Colonic mucosa (tissue), 4 donors: Measurements from ENCODE around the gene FIGN. TPM values are rescaled to one million over a fixed set of nuclear protein-coding genes. Genes with fewer than 3 reads are reported as not detected.

ENCODE experiments used
- DNase-seq: peaks from one replicate; pipeline ENCODE4 v3.0.0-alpha.2; 2020
- H3K27ac ChIP-seq: fragments of 200-600 bp; one replicate; pipeline ENCODE4 v1.8.0; 2021
- H3K27me3 ChIP-seq: fragments of 200-600 bp; one replicate; pipeline ENCODE4 v1.8.0; 2021
- H3K36me3 ChIP-seq: fragments of 200-600 bp; one replicate; pipeline ENCODE4 v1.8.0; 2021
- H3K4me1 ChIP-seq: fragments of 200-600 bp; one replicate; pipeline ENCODE4 v1.8.0; 2021; ENCODE audit warnings: mild to moderate bottlenecking
- H3K4me3 ChIP-seq: fragments of 200-600 bp; one replicate; pipeline ENCODE4 v1.8.0; 2021
- H3K9ac ChIP-seq, 2 donors: one replicate each; pipeline ENCODE4 v1.7.0; 2013; ENCODE audit warnings: control low read depth in 2 of 2, low read depth in 2 of 2, low read length in 2 of 2
- H3K9me3 ChIP-seq: fragments of 200-600 bp; one replicate; pipeline ENCODE4 v1.8.0; 2021
- intact Hi-C: fragments of 100-400 bp; cut with DNase I; formaldehyde crosslinking; loops from one replicate; pipeline ENCODE4 v1.14.1; 2022
- total RNA-seq, 2 donors: library from RNA; stranded (reverse); fragmentation: NEBNext Ultra II Directional in 1 of 2; extraction: Animal tissue kit (Norgen Biotek cat#: 25700) in 1 of 2; gene quantifications; one replicate each; pipeline ENCODE4 v1.2.1, GENCODE V29; 2021
- TF ChIP-seq, protein P1 (sequence below): fragments of 200-600 bp; IDR thresholded peaks from one replicate; pipeline ENCODE4 v1.8.0; 2022; ENCODE audit warnings: antibody characterized with exemption, mild to moderate bottlenecking
- donor health status: healthy.
- donor health status: DM: no; HTN: no; CAD: no.
- donor health status: DM: no; HTN: no; CAD: no.

FIGN gene
- total RNA-seq, 2 donors from 2014 or later = 0.58 to 0.89 TPM

DNA sequence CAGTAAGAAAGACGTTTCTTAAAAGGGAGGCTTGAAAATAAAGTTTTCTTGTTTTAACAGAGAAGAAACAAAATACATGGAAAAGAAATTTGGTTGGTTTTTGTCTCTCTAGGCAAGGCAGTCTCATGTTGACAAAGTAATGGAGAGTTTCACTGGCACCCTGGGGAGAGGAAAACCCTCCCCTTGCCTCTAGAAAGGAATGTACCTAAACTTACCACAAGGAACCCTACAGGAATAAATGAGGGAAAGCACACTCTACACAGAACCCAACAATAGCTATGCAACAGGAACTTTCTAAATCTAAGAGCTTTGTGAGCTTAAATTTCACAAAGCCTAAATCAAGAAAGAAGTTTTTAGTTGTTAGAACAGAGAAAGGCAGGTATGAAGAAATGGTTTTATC lies 37.0 kb downstream of the FIGN start:
- no peaks in the 10 kb centered on the region for H3K36me3 ChIP-seq
- intact Hi-C loops = no loop called here
- no peak overlapping the region for H3K9ac ChIP-seq
- H3K27ac ChIP-seq = no peak overlapping the region
- no peaks in the 10 kb centered on the region for H3K27me3 ChIP-seq
- H3K9me3 ChIP-seq = no peaks in the 10 kb centered on the region
- no peaks in the 10 kb centered on the region for H3K4me1 ChIP-seq
- TF ChIP-seq, protein P1, sequence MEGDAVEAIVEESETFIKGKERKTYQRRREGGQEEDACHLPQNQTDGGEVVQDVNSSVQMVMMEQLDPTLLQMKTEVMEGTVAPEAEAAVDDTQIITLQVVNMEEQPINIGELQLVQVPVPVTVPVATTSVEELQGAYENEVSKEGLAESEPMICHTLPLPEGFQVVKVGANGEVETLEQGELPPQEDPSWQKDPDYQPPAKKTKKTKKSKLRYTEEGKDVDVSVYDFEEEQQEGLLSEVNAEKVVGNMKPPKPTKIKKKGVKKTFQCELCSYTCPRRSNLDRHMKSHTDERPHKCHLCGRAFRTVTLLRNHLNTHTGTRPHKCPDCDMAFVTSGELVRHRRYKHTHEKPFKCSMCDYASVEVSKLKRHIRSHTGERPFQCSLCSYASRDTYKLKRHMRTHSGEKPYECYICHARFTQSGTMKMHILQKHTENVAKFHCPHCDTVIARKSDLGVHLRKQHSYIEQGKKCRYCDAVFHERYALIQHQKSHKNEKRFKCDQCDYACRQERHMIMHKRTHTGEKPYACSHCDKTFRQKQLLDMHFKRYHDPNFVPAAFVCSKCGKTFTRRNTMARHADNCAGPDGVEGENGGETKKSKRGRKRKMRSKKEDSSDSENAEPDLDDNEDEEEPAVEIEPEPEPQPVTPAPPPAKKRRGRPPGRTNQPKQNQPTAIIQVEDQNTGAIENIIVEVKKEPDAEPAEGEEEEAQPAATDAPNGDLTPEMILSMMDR = no peak
- DNase-seq = no peak
- no peak overlapping the region for H3K4me3 ChIP-seq

DNA sequence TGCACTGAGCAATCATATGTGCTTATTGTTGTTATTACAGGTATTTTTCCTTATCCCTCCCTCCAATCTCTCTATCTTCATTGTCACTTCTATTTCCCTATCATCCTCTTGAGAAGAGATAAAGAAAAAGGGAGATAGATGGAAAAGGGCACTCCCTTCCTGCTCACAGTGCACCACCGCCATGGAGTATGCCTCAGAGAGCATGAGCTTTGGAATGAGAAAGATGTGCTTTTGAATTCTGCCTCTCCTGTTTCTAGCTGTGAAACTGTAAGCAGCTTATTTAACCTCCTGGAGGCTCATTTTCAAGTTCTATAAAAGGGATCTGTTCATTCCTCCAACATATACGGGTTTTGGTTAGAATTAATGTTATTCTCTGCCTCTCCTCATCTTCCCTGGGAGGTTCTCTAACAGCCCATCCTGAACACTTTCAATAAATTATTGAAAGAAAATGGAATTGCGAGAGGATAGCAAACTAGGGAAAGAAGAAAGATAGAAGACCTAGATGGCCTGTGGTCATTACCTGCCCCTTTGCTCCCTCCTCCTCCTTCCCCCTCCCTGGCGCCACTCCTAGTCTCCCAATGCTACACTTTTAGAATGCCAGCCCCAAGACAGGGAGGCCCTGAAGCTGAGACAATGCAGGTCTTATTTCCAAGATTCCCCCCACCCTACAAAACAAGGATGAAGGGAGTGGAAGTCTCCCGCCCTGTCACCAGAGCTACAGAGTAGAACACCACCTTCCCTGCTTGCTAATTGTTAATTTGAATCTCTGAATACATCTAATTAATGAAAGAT lies 37.8 kb downstream of the FIGN start:
- Histone ChIP-seq H3K9ac (no peak overlapping the region), H3K9me3 (no peaks in the 10 kb centered on the region), H3K27me3 (no peaks in the 10 kb centered on the region), H3K27ac (no peak overlapping the region), H3K36me3 (no peaks in the 10 kb centered on the region), H3K4me3 (no peak overlapping the region), H3K4me1 (no peaks in the 10 kb centered on the region)
- TF ChIP-seq, protein P1 = no peak
- intact Hi-C loops = no loop called here
- no peak for DNase-seq

DNA sequence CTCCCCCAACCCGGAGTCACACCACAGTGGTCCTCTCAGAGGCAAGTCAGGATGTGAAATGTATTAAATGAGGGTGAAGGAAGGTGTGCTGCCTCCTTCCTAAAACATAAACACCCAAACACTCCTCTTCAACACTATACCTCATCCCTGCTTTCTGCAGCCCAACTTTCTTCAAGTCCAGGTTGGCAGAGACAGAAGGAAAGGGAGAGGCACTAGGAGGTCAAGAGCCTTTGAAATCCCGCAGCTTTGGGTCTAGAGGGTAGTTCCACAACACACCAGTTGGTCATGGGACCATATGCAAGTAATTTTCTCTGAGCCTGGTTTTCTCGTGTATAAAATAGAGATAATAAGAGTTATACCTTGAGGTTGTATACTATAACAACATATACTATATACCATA lies 38.4 kb downstream of the FIGN start:
- Histone ChIP-seq H3K4me1 (no peaks in the 10 kb centered on the region), H3K9me3 (no peaks in the 10 kb centered on the region), H3K4me3 (no peak overlapping the region), H3K9ac (no peak overlapping the region), H3K27ac (no peak overlapping the region), H3K36me3 (no peaks in the 10 kb centered on the region), H3K27me3 (no peaks in the 10 kb centered on the region)
- intact Hi-C loops = no loop called here
- TF ChIP-seq, protein P1 = no peak
- no peak for DNase-seq

DNA sequence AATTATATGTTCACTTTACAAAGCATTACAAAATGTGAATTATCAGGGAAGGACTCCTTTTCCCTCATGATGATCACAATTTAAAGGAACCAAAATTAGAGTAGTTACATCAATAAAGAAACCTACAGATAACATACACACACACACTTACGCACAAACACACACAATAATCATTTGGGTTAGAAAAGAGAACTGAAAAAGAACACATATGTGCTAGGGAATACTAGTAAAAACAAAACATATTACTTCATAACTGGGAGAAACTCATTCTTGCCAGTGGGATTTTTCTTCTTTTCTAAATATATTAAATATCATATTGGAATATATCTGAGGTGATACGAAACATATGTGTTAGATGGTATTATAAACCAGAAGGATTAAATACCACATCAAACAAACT lies 42.3 kb downstream of the FIGN start:
- no peaks in the 10 kb centered on the region for H3K27me3 ChIP-seq
- no peaks in the 10 kb centered on the region for H3K4me1 ChIP-seq
- intact Hi-C loops = no loop called here
- H3K36me3 ChIP-seq = no peaks in the 10 kb centered on the region
- DNase-seq = no peak
- no peak overlapping the region for H3K27ac ChIP-seq
- TF ChIP-seq, protein P1 = no peak
- no peak overlapping the region for H3K9ac ChIP-seq
- no peak overlapping the region for H3K4me3 ChIP-seq
- no peaks in the 10 kb centered on the region for H3K9me3 ChIP-seq

DNA sequence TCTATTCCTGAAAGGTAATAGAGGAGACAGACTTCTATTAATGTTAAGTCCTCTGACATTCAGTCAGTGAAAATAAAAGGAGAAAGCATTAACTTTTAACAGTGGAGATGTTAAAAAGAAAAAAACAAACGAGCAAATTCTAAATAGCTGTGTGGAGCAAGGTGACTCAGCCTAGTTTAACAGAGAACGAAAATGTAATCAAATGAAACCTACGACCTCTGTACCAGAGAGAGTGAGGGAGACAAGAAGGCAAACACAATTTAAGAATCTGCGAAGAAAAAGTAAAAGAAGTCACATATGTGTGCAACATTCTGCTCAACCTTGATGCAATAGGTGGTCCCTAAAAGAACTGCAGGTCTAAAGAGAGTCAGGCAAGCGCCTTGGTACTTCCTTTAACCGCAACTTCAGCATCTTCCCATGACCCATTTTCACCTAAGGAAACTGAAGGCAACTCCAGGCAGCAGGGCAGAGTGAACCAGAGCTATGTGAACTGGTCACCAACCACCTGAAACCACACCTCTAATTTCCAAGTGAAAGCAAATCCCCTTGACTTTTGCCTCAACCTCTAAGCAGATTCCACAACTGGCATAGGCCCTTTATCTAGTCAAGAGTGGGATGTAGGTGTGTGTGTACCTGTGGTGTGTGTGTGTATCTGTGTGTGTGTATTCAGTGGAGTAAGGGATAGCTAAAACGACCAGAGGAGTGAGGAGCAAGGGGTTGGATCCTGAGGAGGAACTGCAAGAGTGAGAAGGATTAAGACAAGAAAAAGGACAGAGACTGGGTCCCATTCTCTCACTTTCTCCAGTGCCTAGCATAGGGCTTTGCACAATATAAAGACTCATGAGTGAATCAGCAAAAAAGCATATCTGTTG lies 43.0 kb downstream of the FIGN start:
- Histone ChIP-seq H3K27me3 (no peaks in the 10 kb centered on the region), H3K4me1 (no peaks in the 10 kb centered on the region), H3K27ac (no peak overlapping the region), H3K9ac (no peak overlapping the region), H3K4me3 (no peak overlapping the region), H3K9me3 (no peaks in the 10 kb centered on the region), H3K36me3 (no peaks in the 10 kb centered on the region)
- TF ChIP-seq, protein P1 = no peak
- no peak for DNase-seq
- intact Hi-C loops = no loop called here
